ENCODE results near the gene SPATA31A6.
"Not testable (repeated sequence)": the region's sequence is repeated elsewhere in the genome, so short reads cannot be mapped to it uniquely, and the experiment has no call there.

DNA sequence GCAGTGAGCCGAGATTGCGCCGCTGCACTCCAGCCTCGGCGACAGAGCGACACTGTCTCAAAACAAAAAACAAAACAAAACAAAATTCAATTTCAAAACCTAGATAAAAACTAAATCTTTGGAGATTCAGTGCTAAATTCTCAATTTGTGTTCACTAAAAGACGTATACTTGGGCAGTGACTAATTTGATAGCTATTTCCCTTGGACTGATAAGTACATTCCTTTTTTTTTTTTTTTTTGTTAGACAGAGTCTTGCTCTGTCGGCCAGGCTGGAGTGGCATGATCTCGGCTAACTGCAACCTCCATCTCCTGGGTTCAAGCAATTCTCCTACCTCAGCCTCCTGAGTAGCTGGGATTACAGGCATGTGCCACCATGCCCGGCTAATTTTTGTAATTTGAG is 39.8 kb downstream of the SPATA31A6 start:
- not testable (repeated sequence) for TF ChIP-seq EZH2 (IDR thresholded peaks at IDR 0.05; ENCODE audit: insufficient read depth, poor library complexity, severe bottlenecking); EZH2phosphoT487 (IDR thresholded peaks at IDR 0.05; ENCODE audit: insufficient read depth, low read depth)

All from GM23248 (cell line).